ENCODE data around the gene SMOC2.

- TF ChIP-seq CTCF (IDR thresholded peaks at IDR 0.05), result no peak
- TF ChIP-seq POLR2A (IDR thresholded peaks at IDR 0.05), result no peak
Observed at GRCh38 chr6:168418711-168419121, 22.3 kb upstream of the SMOC2 start.
